Measurements from ENCODE around the gene RXYLT1. TPM values are rescaled to one million over a fixed set of nuclear protein-coding genes. Genes with fewer than 3 reads are reported as not detected.

RXYLT1 gene
- total RNA-seq, 1 donor from 2014 or later = 27.6 TPM

DNA sequence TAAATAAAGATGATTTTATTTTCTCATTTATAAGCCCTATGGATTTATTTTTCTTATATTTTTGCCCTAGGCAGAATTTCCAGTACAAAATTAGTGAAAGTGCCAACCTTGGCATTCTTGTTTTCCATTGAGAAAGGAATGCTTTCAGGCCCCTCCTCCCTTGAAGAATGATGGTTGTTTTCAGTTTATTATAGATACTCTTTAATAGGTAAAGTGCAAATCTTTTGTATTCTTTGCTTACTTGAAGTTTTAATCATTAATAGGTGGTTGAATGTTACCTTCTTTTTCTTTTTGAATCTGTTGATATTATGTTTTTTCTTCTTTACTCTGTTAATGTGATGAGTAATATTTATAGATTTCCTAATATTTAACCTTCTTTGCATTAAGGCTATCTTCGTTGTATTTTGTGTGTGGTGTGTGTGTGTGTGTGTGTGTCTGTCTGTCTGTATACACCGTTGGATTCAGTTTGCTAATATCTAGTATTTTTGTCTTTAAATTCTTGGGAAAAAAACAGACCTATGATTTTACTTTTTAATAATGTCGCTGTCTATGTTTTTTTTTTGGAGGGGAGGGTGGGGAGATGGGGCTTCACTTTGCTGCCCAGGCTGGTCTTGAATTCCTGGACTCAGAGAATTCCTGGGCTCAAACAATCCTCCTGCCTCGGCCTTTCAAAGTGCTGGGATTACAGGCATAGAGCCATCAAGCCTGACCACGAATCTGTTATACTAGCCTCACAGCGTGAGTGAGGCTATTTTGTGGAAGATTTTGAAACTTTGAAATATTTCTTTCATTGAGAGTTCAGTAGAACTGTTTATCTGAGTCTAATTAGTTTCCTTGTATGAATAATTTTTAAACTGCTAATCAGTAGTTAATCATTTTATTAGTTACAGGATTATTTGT is 78.3 kb downstream of the RXYLT1 start:
- intact Hi-C loops (cut with micrococcal nuclease) = no loop called here
- no peaks in the 10 kb centered on the region for H3K9me3 Mint-ChIP-seq
- H3K4me3 Mint-ChIP-seq = no peak overlapping the region
- H3K27ac Mint-ChIP-seq = no peak overlapping the region
- H3K4me1 Mint-ChIP-seq = no peaks in the 10 kb centered on the region
- peaks cover 2% of the 10 kb centered on the region for H3K27me3 Mint-ChIP-seq
- no peak for DNase-seq
- H3K36me3 Mint-ChIP-seq (ENCODE audit: low read depth) = no peaks in the 10 kb centered on the region

Other genes starting within 250 kb of the RXYLT1 start
- gene DPY19L2, start 111.4 kb upstream of the RXYLT1 start, total RNA-seq = 0.61 and 0.80 TPM in 2 replicates
- gene SRGAP1, start 64.8 kb downstream of the RXYLT1 start, total RNA-seq = 0.16 and 0.21 TPM in 2 replicates